Epidermal melanocyte (primary cell): ENCODE data around the gene TUBGCP6.
"Not testable (repeated sequence)": the region's sequence is repeated elsewhere in the genome, so short reads cannot be mapped to it uniquely, and the experiment has no call there.

Source experiments
- DNase-seq: peaks from one replicate; pipeline ENCODE4 v3.0.0; 2011; ENCODE audit warnings: low spot score; ENCODE audit not compliant: insufficient read length

Gene TUBGCP6

GRCh38 chr22:50170453-50171318 is 74.1 kb downstream of the TUBGCP6 start, which contains the start of gene PANX2:
Gene PANX2, plus strand, starts transcription at chr22:50170731. Its CDS starts 0 bp downstream, at chr22:50170731.
- DNase-seq = no peak

- no peak for DNase-seq
Measured at GRCh38 chr22:50169774-50170341, 75.0 kb downstream of the TUBGCP6 start.

DNA sequence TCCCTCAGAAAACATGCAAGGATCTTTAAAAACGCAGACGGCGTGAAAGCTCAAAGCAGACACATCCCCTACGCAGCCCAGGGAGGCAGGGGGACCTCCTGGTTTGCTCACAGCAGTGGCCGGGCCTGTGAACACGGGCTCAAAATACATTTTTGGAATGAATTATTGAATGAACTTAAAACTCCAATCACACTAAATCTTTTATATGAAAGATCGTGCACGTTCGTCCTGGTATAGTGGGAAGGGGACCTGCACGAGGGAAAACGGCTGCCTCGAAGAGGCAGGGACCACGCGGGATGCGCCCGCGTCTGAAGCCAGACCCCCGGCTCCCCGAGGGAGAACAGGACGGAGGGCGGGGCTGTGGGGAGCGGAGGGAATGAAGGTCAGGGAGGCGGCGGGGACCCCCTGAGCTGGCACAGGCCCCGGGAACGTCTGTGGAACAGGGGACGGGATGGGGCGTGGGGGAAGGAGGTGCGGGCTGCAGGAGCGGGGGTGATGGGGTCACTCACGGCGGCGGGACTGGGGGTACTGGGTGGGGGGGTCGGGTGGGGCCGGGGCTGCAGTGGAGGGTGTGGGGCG is 75.6 kb downstream of the TUBGCP6 start:
- no peak for DNase-seq

DNA sequence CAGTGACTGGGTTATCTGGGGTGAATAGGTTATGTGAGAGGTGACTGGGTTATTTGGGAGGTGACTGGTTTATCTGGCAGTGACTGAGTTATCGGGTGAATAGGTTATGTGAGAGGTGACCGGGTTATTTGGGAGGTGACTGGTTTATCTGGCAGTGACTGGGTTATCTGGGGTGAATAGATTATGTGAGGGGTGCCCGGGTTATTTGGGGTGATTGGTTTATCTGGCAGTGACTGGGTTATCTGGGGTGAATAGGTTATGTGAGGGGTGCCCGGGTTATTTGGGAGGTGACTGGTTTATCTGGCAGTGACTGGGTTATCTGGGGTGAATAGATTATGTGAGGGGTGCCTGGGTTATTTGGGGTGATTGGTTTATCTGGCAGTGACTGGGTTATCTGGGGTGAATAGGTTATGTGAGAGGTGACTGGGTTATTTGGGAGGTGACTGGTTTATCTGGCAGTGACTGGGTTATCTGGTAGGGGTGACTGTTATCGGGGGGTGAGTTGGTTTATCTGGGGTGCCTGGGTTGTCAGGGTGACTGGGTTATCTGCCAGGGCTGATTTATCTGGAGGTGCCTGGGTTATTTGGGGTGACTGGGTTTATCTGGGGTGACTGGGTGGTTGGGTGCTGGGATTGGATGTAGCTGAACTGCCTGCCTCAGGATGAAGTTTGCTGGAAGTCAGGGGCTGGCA is 76.2 kb downstream of the TUBGCP6 start:
- not testable (repeated sequence) for DNase-seq

DNA sequence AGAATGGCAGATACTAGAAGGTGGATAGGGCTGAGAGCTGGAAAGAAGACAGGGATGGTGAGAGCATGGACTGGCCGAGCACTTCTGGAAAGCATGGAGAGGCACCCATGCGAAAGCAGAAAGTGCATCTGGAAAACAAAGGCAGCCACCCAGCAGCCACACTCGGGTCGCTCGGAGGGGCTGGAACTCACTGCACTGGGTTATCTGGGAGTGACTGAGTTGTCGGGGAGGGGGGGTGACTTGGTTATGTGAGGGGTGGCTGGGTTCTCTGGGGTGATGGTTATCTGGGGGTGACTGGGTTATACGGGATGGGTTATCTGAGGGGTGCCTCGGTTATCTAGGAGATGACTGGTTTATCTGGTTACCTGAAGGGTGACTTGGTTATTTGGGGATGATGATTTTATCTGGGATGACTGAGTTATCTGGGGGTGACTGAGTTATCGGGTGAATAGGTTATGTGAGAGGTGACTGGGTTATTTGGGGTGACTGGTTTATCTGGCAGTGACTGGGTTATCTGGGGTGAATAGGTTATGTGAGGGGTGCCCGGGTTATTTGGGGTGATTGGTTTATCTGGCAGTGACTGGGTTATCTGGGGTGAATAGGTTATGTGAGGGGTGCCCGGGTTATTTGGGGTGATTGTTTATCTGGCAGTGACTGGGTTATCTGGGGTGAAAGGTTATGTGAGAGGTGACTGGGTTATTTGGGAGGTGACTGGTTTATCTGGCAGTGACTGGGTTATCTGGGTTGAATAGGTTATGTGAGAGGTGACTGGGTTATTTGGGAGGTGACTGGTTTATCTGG is 76.9 kb downstream of the TUBGCP6 start:
- no peak for DNase-seq
